Upper lobe of left lung (tissue), 4 donors: ENCODE results near the gene TMTC1.

Source experiments
- POLR2A ChIP-seq, 4 donors: fragments of 450-650 bp; IDR thresholded peaks; one replicate each; pipeline ENCODE4 v1.5.1; 2016 to 2017; ENCODE audit warnings: antibody characterized with exemption in 4 of 4, mild to moderate bottlenecking in 2 of 4
- TF ChIP-seq, protein P1 (sequence below), 6 experiments: fragments of 450-650 bp in 4 of 6; fragments of 200-600 bp in 2 of 6; sonication (generic) in 2 of 6; IDR thresholded peaks; one replicate each; pipeline ENCODE4 v1.5.1; 2016 to 2019; ENCODE audit warnings: antibody characterized with exemption in 6 of 6

DNA sequence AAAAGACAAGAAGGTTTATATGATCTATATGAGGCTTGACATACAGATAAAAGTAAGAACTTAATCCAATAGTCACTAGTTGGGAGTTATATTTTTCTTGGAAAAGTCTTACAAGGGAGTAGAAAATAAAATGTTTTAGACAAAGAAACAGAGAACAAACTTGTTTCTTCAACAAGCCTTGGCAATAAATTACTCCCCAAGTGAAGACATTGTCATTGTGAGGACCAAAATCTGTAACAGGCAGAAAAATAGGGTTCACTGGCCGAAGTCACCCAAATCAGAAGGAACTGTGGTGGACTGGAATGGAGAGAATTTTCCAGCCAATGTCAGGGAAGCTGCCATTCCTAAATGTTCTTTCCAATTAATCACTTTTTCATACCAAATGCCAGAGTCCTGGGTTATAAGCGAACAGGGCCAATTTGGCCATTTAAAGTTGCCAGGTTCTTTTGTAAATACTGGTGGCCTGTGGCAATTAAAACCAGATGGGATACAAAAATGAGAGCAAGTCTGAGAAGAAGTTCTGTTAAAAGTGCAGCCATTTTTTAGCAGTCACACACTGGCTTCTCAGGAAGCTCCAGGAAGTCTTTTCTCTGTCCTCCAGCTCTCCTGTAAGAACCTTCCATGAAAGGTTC, 168.9 kb downstream of the TMTC1 start:
- TF ChIP-seq, protein P1, sequence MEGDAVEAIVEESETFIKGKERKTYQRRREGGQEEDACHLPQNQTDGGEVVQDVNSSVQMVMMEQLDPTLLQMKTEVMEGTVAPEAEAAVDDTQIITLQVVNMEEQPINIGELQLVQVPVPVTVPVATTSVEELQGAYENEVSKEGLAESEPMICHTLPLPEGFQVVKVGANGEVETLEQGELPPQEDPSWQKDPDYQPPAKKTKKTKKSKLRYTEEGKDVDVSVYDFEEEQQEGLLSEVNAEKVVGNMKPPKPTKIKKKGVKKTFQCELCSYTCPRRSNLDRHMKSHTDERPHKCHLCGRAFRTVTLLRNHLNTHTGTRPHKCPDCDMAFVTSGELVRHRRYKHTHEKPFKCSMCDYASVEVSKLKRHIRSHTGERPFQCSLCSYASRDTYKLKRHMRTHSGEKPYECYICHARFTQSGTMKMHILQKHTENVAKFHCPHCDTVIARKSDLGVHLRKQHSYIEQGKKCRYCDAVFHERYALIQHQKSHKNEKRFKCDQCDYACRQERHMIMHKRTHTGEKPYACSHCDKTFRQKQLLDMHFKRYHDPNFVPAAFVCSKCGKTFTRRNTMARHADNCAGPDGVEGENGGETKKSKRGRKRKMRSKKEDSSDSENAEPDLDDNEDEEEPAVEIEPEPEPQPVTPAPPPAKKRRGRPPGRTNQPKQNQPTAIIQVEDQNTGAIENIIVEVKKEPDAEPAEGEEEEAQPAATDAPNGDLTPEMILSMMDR (IDR thresholded peaks at IDR 0.05) = no peak
- no peak for TF ChIP-seq POLR2A (IDR thresholded peaks at IDR 0.05)
